Astrocyte of the hippocampus (primary cell): ENCODE measurements around the gene ANKFY1.

Experiments
- DNase-seq: peaks from one replicate; pipeline ENCODE4 v3.0.0; 2011; ENCODE audit warnings: low read depth, low spot score

The ANKFY1 gene, protein sequence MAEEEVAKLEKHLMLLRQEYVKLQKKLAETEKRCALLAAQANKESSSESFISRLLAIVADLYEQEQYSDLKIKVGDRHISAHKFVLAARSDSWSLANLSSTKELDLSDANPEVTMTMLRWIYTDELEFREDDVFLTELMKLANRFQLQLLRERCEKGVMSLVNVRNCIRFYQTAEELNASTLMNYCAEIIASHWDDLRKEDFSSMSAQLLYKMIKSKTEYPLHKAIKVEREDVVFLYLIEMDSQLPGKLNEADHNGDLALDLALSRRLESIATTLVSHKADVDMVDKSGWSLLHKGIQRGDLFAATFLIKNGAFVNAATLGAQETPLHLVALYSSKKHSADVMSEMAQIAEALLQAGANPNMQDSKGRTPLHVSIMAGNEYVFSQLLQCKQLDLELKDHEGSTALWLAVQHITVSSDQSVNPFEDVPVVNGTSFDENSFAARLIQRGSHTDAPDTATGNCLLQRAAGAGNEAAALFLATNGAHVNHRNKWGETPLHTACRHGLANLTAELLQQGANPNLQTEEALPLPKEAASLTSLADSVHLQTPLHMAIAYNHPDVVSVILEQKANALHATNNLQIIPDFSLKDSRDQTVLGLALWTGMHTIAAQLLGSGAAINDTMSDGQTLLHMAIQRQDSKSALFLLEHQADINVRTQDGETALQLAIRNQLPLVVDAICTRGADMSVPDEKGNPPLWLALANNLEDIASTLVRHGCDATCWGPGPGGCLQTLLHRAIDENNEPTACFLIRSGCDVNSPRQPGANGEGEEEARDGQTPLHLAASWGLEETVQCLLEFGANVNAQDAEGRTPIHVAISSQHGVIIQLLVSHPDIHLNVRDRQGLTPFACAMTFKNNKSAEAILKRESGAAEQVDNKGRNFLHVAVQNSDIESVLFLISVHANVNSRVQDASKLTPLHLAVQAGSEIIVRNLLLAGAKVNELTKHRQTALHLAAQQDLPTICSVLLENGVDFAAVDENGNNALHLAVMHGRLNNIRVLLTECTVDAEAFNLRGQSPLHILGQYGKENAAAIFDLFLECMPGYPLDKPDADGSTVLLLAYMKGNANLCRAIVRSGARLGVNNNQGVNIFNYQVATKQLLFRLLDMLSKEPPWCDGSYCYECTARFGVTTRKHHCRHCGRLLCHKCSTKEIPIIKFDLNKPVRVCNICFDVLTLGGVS

DNA sequence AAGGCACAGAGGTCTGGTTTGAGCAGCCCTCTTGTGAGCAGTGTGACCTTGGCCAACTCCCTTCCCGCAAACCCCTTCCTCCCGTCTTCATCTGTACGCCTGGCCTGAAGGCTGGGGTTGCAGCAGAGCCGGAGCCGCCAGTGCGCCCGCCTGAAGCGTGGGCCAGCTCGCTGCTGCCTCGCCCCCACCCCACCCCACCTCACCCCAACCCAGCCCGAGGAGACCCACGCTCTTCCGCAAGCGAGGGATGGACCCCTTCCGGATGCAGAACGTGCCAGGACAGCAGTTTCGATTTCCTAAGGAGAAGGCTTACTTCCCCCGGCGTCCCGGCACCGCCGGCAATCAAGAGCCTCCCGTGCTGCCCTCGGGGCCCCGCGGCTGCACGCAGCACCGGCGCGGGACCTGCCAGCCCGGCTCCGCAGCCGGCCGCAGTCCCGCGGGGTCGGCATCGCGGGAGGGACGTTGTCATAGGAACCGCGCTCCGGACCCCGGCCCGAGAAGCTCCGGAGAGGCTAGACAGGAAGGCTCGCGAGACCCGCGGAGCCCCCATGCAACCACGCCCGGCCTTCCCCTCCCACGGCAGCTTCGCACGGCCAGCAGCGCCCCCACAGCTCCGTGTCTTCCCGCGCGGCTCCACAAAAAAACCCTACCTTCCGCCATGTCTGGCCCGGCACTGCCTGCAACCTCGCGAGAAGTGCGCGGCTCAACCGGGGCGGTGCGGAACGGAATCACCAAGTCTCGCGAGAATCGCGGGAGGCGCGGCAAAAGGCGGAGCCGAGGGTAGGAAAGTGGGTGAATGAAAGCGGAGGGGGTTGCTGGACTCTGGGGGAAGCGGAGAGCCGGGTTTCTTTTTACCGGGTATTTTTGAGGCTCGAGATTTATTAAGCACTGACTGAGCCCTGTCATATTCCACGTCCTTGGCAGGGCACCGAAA lies at the start of gene ANKFY1:
ANKFY1 (minus strand) TSS at position 698 of the 934 bp plus-strand sequence; CDS start at position 660, 38 bp downstream.
- DNase-seq, result peak; percentile 99

DNA sequence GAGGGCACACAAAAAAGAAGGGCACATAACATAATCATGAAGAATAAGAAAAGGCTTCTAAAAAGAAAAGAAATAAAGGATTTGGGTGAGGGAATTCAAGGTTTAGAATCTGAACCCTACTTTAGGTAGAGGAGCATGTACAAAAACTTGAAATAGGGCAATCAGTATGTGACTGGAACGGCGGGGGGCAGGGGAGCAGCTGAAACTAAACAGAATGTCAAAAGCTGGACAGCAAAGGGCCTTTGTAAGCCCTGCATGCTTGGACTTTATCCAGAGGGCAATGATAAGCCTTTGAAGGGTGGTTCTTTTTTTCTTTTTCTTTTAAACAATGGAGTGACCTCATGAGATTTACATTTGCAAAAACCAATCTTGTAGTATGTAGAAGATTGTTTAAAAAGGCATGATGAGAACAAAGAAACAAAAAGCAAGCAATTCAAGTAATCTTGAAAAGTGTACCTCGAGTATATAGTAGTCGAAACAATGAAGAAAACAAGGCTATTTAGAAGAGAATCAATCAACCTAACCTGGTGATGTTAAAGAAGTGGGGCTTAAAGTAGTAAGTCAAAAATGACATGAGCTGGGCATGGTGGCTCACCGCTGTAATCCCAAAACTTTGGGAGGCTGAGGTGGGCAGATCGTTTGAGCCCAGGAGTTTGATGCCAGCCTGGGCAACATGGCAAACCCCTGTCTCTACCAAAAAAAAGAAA lies 46.7 kb upstream of the ANKFY1 start:
- peak; percentile 72 for DNase-seq

DNA sequence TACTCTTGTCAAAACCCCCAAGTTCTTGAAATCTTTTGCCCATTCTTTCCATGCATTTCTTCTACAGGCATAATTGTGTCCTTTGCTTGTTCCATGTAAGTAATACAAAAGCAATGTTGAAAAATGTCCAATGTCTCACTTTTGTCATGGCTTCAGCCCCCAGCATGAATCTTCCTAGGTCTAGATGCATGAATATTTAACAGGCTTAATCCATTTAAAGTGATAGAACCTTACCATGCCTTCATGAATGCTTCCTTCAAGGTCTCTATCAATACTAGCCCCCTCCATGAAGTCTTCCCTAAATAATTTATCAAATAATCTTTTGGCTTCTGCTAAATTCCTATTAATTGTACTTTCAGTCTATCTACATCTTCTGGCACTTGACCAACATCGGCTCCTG lies 46.1 kb upstream of the ANKFY1 start:
- no peak for DNase-seq

DNA sequence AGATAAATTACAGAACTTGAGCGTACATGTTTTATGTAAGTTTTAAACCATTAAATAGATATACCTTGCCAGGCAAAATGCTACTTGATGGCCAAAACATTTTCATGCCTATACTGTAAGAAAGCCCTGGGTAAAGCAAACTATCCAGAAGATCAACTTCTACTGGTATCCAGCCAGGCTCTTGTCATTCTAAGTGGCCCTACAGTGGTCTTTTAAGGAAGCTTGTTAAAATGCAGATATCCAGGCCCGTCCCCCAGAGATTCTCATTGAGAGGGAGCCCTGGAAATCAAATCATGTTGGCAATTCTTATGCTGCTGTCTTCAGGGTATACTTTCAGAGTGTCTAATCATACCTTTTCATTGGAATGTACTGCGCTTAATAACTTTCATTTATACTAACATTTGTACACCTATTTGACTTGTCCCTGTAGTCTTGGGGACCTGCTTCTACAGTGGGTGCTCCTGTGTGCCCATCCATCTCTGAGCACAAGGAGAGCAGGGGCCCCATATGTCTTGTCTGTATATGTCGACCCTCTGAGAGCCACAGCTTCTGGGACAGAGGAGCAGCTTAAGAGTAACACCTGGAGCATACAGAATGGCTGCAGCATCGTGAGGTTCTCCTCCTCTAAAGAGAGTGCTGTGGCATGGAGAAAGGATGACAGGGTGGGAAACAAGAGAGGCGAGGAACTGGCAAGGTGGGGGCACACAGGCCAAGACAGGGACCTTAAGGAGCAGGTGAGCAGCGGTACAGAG lies 43.6 kb upstream of the ANKFY1 start:
- no peak for DNase-seq

DNA sequence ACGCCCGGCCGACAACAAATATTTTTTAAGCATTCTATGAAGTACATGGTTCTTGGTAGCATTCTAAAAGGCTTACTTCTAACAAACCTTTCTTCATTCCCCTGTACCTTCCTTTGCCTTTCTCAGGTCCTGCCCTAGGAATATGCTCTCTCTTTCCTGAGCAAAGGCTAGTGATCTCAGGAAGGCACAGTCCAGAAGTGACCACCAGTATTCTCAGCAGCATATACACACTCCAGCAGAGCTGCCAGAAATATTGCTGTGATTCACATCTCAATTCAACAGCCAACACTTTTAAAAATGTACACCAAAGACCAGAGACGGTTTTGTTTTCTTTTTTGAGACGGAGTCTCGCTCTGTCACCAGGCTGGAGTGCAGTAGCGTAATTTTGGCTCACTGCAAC lies 41.4 kb upstream of the ANKFY1 start:
- no peak for DNase-seq

DNA sequence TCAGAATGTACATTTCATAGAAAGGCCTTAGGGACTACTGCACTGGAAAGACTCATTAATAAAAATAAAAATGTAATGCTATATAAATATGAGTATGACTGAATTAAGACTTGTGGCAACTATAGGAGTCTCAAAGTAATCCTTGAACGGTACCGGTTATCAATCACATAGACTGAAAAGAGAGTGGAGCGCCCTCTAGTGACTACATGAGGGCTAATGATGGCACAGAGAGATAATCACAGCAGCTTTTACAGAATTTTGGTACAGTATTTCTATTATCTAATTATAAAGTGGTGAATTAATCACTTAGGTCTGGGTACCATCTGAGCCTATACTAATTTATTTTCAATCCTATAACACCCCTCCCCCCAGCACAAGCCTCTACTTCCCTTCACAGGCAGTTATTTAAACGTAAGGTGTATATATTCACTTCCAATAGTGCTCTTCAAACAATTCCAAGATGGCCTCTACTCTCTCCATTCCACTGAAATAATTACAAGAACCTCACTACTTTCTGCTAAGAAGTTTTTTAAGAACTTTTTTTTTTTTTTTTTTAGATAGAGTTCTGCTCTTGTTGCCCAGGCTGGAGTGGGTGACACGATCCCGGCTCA lies 40.7 kb upstream of the ANKFY1 start:
- peak; percentile 62 for DNase-seq

DNA sequence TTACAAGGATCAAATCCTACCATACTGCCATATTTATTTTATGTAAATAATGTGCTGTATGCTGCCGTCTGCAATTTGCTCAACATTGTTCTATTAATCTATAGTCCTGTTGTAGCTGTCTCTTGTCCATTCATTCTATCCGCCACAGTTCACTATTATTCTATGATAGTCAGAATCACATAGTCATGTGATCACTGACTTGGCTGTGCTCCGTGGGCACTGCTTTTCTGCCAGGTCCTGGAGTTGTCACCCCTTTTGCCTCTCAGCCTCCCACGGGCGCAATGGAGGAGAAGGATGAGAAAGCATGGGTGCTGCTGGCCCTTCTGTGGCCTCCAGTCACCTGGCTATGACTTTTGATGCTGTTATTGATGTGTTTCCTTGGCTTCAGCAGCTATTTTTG lies 37.3 kb upstream of the ANKFY1 start:
- no peak for DNase-seq

DNA sequence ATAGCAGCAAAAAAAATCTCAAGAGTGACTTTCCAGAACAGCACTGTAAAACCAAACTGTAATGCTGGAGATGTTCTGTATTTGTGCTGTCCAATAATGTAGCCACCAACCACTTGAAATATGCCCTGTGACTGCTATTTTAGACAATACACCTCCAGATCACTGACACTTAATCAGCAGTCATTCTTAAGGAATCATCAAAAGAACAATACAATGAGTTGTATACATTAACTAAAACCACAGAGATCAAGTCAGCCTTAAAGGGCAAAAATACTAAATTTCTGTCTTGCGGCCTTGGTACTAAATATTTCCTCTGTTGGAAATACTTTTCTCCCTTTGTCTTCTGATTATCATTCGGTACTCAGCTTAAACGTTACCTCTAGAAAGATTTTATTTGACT lies 33.6 kb upstream of the ANKFY1 start:
- no peak for DNase-seq

DNA sequence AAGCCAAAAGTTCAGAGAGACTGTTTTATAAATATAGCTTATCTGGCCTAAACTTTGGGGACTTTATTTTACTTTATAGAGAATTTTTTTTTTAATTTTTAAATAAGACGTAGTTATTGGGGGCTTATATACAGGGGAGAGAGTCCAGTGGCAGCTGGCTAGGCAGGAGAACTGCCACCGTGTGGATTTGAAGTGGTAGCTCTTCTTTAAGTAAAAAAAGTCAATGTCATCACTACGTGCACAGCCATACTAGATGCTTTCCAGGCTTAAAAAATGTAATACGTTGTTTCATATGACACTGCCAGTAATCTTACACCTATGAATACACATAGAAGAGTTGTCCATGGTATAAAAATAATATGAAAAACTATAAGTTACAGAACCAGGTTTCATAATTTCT lies 31.9 kb upstream of the ANKFY1 start:
- no peak for DNase-seq

DNA sequence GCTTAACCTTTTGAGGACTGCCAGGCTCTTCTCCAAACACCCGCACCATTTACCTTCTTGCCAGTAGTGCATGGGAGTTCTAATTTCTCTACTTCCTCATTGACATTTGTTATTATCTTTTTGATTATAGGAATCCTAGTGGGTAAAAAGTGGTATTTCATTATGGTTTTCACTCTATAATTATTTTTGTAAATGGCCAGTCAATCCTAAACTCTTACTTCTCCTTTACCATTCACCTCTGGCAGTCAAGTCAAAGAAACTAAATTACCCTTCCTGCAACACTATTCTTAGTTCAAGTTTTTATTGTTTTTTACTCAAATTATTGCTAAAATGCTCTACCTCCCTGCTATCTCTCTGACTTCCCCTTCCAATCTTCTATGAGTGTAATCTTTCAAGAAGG lies 29.8 kb upstream of the ANKFY1 start:
- no peak for DNase-seq

DNA sequence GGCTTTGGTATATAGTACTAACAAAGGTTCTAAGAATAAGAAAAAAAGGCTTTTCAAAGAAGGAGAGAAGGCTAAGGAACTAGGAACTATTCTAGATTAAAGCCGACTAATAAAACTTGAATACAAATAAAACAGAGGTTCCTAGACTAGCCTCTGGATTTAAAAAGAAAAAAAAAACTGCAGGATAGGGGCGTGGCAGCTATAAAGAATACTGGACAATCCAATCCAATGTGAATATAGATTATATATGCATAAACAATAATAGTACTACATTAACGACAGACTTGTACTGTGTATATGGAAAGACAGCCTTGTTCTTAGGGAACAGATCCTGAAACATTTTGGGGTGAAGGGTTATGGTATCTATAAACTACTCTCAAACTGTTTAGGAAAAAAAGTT lies 23.9 kb upstream of the ANKFY1 start:
- no peak for DNase-seq

DNA sequence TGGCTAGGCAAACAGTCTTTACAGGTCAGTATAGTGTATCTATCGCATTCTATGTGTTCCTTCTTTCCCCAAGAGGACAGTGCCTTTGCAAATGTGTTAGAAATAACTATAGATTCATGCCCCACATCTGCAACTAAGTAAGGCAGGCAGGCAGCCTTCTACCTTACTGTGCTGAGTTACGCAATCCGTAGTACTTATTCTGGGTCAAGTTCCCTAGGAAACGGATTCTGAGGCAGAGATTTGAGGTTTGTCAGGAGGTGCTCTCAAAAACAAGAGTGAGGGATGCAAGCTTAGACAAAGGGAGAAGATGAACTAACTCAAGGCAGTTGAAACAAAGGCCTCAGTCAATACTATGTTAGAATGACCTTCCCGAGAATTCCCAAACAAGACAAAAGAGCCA lies 12.7 kb upstream of the ANKFY1 start:
- no peak for DNase-seq

DNA sequence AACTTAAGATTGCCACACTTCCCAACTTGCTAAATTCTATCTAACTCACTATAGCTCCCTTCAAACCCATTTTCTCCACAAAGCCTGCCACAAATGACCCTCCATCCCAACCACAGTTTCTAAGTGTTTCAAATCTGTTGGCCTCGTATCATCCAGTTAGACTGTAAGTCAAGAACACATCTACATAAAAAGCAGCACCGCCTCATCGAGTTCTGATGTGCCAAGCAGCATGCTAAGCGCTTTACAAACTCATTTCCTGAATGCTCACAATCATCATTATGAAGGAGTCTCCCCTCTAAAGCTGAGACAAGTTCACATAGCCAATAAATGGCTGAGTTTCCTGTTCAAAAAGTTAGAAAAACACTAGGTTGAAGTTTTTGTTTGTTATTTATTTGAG lies 9.2 kb upstream of the ANKFY1 start:
- no peak for DNase-seq

DNA sequence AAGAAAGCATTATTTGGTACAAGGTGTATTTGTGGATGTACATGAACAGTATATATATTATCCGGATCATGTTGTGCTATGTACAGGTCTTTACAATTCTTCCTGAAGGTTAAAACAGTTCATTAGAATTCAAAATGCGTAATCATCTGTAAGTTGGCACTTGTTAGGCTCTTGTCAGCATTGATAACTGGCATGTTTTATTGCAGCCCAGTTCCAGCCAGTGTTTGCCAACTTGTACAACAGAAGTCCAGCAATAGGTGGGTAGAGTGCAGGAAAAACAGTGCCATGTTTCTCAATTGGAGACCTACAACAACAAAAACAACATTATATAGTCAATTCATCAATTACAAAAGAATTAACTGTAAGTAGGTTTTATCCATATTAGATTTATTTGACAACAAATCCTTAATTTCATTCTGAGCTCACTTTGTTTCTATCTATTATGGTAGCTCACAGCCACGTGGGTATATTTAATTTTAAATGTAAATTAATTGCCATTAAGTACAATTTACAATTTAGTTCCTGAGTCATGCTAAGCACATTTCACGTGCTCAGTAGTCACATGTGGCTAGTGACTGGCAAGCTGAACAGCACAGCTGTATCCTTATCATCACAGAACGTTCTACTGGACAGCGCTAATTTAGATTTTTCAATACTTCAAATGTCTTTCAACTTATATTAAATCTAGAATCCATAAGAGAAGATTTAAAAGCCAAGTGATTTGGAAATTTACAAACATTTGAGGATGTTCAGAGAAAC lies 8.6 kb upstream of the ANKFY1 start:
- no peak for DNase-seq

DNA sequence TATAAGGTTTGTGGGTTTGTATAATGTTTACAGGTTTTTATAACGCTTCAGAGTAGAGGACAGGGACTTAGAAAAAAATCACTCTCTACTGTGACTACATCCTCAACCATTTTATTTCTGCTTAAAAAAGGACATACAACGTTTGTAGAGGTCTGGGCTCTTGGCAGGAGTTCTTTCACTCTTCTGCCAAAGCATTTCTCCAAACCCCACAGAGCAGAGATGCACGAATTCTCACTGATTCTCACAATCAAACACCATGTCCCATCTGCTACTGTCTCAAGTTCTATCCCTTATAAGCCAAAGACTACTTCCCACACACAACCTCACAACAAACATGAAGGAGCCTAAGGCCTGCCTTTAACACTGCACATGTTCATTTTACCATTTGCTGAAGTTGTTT lies 7.0 kb upstream of the ANKFY1 start:
- DNase-seq, result no peak

DNA sequence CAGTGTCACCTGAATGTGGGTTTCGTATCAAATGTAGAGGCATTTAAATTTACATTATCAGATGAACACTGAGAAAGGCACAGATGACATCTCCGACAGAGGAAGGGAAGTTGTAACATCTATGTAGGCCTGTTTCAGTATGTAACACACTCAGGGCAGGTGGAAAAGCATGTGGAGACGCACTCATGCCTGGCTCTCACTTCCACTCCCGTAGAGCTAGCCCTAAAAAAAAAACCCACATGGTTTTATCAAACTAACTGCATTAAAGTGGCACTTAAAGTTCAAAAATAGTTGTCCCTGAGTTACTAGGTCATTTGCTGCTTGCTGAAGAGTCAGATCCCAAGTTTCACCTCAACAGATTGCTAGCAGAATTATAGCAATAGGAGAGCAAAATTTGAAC lies 6.1 kb upstream of the ANKFY1 start:
- DNase-seq, result no peak

DNA sequence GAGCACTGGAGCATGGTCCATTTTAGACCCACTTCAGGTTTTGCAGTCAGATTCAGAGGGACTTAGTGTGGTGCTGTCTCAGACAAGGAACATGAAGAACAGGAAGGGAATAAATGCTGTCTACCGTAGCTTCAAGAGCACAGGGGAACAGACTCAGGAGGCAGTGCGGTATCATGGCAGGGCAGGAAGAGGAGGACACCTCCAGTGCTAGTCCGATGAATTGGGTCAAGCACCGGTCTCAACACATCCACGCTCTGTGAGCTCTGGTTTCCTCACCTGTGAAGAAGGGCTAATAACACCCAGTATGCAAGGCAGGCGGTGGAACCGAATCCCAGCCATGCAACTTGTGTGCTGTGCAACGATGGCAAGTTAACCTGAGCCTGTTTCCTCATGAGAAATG lies 3.6 kb upstream of the ANKFY1 start:
- no peak for DNase-seq

DNA sequence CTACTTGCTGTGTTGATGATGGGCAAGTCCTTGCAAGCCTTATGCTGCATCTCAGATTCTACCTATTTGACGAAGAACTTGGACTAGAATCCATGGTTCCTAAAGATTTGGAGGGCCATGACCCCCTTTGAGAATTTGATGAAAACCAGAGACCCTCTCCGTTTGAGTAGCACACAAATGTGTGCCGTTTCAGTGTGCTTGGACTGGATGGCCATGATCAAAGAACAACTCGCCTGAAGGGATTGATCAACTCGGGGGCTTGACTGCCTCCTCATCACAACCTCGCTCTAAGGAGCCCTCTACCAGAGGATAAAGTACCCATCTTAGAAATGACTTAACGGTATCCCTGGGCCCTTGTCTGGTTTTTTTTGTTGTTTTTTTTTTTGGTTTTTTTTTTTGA lies 2.8 kb upstream of the ANKFY1 start:
- no peak for DNase-seq

DNA sequence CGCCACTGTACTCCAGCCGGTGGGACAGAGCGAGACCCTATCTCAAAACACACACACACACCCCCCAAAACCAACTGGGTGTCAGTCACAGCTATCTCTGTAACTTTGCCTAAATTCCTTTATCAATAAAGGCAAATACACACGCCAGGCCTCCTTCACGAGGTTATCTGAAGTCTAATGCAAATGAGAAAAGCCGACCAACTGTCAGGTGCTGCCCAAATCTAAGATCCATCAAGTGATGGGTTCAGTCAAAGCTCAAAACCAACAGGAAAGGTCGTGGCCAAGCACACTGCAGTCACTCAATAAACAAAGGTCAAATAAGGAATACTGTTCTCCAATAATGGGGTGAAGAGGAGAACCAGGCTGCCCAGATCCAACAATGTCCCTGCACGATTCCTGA lies 1.1 kb downstream of the ANKFY1 start:
- DNase-seq, result no peak
